ENCODE results near the gene CERK. TPM values are rescaled to one million over a fixed set of nuclear protein-coding genes. Genes with fewer than 3 reads are reported as not detected.

CERK gene
- total and polyA plus RNA-seq, 5 experiments from 2014 or later: 39.4 to 185 (median 61.2) TPM

GRCh38 chr22:46707305-46707704 is 30.7 kb downstream of the CERK start:
- Mint-ChIP-seq H3K4me1 (peaks cover 0 to 7% (median 4%) of the 10 kb centered on the region in 4 donors), H3K36me3 (peaks cover 11 to 97% (median 34%) of the 10 kb centered on the region in 3 donors), H3K27ac (peak overlapping the region in 2 of 10 donors; percentile 15 to 53), H3K9me3 (no peaks in the 10 kb centered on the region), H3K4me3 (no peak overlapping the region), H3K27me3 (no peaks in the 10 kb centered on the region)
- DNase-seq: no peak
- ATAC-seq: no peak
- POLR2A ChIA-PET: no interaction called here

DNA sequence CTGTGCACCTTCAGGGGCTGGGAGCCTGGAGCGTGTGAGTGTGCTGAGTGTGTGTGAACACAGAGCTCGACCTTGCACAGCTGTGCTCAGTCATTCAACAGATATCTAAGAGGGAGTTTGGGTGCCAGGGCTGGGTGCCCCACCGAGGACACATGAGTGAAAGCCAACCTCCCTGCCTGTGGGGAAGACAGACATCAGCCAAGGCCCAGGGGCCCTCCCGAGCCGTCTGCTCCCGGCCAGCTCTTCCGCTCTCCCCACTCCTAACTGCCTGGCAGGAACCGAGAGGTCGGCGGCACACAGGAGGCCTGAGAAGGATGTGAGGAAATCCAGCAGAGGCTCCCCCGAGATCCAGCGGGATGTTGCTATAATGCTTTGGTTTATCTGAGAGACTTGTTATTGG is 32.0 kb downstream of the CERK start:
- Mint-ChIP-seq H3K27ac (peak overlapping the region in 4 of 10 donors; percentile 4 to 68 (median 30)), H3K4me3 (no peak overlapping the region), H3K36me3 (peaks cover 11 to 92% (median 30%) of the 10 kb centered on the region in 3 donors), H3K9me3 (no peaks in the 10 kb centered on the region), H3K27me3 (no peaks in the 10 kb centered on the region), H3K4me1 (peaks cover 0 to 7% (median 4%) of the 10 kb centered on the region in 4 donors)
- DNase-seq (no peak), ATAC-seq (no peak)
- POLR2A ChIA-PET: no interaction called here

DNA sequence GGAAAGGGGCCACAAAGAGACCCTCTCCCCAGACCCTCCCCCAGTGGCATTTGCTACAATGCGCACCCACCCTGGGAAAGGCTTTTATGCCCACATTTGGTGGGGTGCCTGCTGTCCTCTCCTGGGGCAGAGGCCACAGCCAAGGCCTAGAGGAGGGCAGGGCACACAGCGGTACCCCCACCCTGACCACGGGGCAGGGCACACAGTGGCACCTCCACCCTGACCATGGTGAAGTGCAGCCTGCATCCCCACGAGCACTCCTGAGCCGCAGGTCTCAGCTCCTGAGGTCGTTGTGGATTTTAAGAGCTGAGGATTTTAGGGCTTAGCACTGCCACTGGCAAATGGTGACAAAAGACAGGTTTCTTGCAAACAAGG is 34.1 kb downstream of the CERK start:
- POLR2A ChIA-PET: no interaction called here
- peak overlapping the region in 1 of 10 donors; percentile 73 for H3K27ac Mint-ChIP-seq
- ATAC-seq (no peak), DNase-seq (no peak)
- H3K36me3 Mint-ChIP-seq: peaks cover 6 to 93% (median 28%) of the 10 kb centered on the region in 3 donors
- H3K9me3 Mint-ChIP-seq: no peaks in the 10 kb centered on the region
- peaks cover 0 to 7% (median 3%) of the 10 kb centered on the region in 4 donors for H3K4me1 Mint-ChIP-seq
- no peak overlapping the region for H3K4me3 Mint-ChIP-seq
- no peaks in the 10 kb centered on the region for H3K27me3 Mint-ChIP-seq

- H3K27ac Mint-ChIP-seq: peak overlapping the region in 3 of 10 donors; percentile 14 to 73 (median 15)
- POLR2A ChIA-PET: no interaction called here
- H3K4me3 Mint-ChIP-seq: no peak overlapping the region
- H3K9me3 Mint-ChIP-seq: no peaks in the 10 kb centered on the region
- no peak for ATAC-seq
- peaks cover 0 to 7% (median 3%) of the 10 kb centered on the region in 4 donors for H3K4me1 Mint-ChIP-seq
- DNase-seq: no peak
- peaks cover 6 to 93% (median 27%) of the 10 kb centered on the region in 3 donors for H3K36me3 Mint-ChIP-seq
- no peaks in the 10 kb centered on the region for H3K27me3 Mint-ChIP-seq
Observed at GRCh38 chr22:46703171-46703995, 34.7 kb downstream of the CERK start.

DNA sequence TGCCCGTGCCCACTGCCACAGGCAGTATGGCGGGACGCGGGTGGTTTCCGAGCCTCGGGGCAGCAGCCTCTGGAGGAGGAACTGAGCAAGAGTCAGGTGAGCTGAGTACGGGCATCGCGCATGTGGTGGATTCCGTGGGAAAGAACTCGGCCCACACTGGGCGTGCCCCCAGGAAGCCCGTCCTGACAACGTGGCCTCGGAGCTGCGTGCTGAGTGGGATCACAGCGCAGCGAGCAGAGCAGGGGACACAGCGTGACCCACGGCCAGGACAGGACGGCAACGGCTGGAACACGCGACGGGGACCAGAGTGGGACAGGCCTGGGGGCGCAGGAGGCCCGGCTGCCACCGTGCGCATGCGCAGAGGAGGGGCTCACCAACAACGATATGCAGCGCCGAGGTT is 36.8 kb downstream of the CERK start:
- Mint-ChIP-seq H3K4me3 (no peak overlapping the region), H3K4me1 (peaks cover 0 to 7% (median 2%) of the 10 kb centered on the region in 4 donors), H3K27me3 (no peaks in the 10 kb centered on the region), H3K36me3 (peaks cover 0 to 92% (median 19%) of the 10 kb centered on the region in 3 donors), H3K27ac (no peak overlapping the region), H3K9me3 (no peaks in the 10 kb centered on the region)
- POLR2A ChIA-PET: interaction anchor here (0.7 kb wide), 1 partner anchor 385 kb away, joined by 4 read pairs; no protein-coding TSS in a partner anchor
- ATAC-seq (no peak), DNase-seq (no peak)

DNA sequence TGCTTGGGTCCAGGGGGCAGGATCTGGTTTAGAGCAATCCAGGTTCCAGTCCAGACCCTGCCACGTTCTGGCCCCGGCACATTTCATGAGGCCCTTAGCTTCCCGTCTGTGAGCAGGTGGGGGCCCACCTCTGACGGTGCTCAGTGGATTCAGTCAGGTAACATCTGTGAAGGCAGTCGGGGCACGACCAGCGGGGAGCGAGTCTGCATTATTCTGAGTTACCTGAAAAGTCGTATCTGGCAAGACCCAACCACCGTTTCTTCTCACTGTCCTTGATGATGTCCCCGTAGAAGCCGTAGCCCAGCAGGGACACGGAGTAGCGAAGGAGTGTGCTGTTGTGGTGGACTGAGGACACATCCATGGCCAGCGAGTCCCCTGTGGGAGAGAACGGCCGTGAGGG is 39.0 kb downstream of the CERK start:
- H3K4me1 Mint-ChIP-seq: no peaks in the 10 kb centered on the region
- POLR2A ChIA-PET: no interaction called here

DNA sequence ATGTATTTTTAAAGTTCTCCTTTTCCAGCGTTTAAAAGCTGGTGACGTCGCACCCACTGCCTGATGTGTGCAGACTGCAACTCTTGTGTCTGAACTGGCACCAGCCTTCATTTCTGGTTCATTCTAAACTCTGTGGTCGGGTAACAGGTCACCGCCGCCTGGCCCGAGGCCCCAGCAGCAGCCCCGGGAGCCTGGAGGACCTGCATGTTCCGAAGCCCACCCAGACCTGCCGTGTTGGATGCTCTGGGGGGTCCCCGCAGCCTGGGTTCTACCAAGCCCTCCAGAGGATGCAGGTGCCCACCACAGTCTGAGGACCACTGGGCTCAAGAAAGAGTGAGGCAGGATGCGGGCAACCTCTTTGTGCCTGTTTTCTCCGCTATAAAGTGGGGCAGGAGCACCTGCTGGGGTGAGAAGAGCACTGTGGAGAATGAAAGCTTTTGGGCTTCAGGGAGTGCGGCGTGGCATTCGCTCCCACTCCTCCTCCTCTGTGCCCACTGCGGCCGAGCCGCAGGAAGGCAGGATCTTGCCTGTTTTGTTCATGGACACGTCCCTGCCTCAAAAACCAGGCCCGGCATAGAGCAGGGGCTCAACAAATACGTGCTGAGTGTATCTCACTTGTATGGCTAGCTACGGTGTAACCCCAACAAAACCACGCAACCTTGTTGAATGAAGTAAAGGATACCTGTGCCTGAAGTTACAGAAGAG is 40.1 kb downstream of the CERK start:
- Mint-ChIP-seq H3K27me3 (no peaks in the 10 kb centered on the region), H3K27ac (no peak overlapping the region), H3K4me3 (no peak overlapping the region), H3K9me3 (no peaks in the 10 kb centered on the region), H3K36me3 (peaks cover 0 to 86% (median 13%) of the 10 kb centered on the region in 3 donors), H3K4me1 (no peaks in the 10 kb centered on the region)
- DNase-seq: no peak
- ATAC-seq: no peak
- POLR2A ChIA-PET: no interaction called here

More for the DNA sequence above, 39.0 kb downstream of the CERK start:
- Mint-ChIP-seq H3K27ac (peak overlapping the region in 1 of 10 donors; percentile 43), H3K9me3 (no peaks in the 10 kb centered on the region), H3K4me3 (no peak overlapping the region), H3K27me3 (no peaks in the 10 kb centered on the region), H3K36me3 (peaks cover 0 to 86% (median 13%) of the 10 kb centered on the region in 3 donors)
- ATAC-seq (no peak), DNase-seq (no peak)

GRCh38 chr22:46696614-46697013 is 41.4 kb downstream of the CERK start:
- H3K36me3 Mint-ChIP-seq: peaks cover 0 to 89% (median 12%) of the 10 kb centered on the region in 3 donors
- no peaks in the 10 kb centered on the region for H3K9me3 Mint-ChIP-seq
- POLR2A ChIA-PET: no interaction called here
- H3K4me3 Mint-ChIP-seq: no peak overlapping the region
- DNase-seq (no peak), ATAC-seq (no peak)
- no peaks in the 10 kb centered on the region for H3K4me1 Mint-ChIP-seq
- H3K27ac Mint-ChIP-seq: no peak overlapping the region
- no peaks in the 10 kb centered on the region for H3K27me3 Mint-ChIP-seq

DNA sequence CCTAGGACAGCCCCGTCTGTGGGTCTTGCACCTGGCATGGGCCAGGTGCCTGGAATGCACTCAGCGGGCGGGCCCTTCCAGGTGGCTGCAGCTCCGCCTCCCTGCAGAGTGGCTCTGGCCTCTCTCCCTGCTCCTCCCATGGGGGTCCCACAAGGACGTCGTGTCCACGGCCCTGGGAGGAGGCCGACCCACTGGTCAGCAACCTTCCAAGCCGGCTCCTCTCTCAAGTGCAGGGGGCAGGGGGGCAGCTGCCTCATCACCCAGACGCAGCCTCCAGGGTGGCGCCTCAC is 41.9 kb downstream of the CERK start:
- no peak for ATAC-seq
- H3K36me3 Mint-ChIP-seq: peaks cover 0 to 92% (median 16%) of the 10 kb centered on the region in 3 donors

DNA sequence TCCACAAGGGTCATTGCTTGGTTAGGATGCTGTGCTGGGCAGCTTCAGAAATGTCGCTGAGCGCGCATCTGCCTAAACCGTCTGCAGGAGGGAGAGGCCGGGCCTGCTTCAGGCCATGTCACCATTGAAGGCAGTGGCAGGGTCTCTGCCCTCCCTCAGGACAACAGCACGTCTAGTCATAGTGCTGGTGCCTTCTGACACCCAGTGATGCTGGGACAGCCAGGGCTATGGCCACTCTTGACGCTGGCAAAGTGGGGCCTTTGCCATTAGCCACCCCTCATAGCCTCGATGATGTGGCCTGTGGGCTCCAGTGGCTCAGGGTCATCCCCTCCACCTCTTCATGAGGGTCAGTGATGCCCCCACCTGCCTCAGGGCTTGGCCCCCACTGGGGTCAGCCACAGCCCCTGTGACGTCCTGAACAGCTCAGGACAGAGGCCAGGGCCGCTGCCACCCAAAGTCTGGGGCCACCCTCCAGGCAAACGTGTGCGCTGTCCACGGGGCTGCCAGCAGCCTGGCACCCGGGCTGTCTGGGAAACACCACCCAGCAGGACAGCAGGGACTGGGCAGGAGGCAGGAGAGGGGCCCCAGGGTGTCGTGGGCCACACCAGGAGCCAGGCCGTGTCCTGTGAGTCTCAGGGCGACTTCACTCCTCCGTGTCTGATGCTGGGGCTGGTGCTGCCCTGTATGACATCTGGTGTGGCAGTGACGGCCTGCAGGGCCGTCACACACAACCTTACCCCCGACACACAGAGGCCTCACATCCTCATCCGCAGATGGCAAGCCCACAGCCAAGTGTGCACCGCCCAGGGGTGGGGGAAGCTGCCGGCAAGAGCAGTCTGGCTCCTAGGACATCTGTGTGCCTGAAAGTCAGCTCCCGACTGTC is 42.5 kb downstream of the CERK start:
- ATAC-seq: no peak
- H3K9me3 Mint-ChIP-seq: no peaks in the 10 kb centered on the region
- no peak for DNase-seq
- peaks cover 0 to 2% (median 0%) of the 10 kb centered on the region in 4 donors for H3K4me1 Mint-ChIP-seq
- H3K27me3 Mint-ChIP-seq: no peaks in the 10 kb centered on the region
- no peak overlapping the region for H3K4me3 Mint-ChIP-seq
- peaks cover 0 to 92% (median 17%) of the 10 kb centered on the region in 3 donors for H3K36me3 Mint-ChIP-seq
- POLR2A ChIA-PET: interaction anchor here (0.6 to 1.4 kb wide), 2 partner anchors 10 to 51 kb away, joined by 3 to 5 read pairs; no protein-coding TSS in a partner anchor
- H3K27ac Mint-ChIP-seq: peak overlapping the region in 1 of 10 donors; percentile 13

More for the DNA sequence above, 41.9 kb downstream of the CERK start:
- Mint-ChIP-seq H3K4me3 (no peak overlapping the region), H3K27ac (no peak overlapping the region), H3K9me3 (no peaks in the 10 kb centered on the region), H3K27me3 (no peaks in the 10 kb centered on the region), H3K4me1 (no peaks in the 10 kb centered on the region)
- no peak for DNase-seq
- POLR2A ChIA-PET: no interaction called here

DNA sequence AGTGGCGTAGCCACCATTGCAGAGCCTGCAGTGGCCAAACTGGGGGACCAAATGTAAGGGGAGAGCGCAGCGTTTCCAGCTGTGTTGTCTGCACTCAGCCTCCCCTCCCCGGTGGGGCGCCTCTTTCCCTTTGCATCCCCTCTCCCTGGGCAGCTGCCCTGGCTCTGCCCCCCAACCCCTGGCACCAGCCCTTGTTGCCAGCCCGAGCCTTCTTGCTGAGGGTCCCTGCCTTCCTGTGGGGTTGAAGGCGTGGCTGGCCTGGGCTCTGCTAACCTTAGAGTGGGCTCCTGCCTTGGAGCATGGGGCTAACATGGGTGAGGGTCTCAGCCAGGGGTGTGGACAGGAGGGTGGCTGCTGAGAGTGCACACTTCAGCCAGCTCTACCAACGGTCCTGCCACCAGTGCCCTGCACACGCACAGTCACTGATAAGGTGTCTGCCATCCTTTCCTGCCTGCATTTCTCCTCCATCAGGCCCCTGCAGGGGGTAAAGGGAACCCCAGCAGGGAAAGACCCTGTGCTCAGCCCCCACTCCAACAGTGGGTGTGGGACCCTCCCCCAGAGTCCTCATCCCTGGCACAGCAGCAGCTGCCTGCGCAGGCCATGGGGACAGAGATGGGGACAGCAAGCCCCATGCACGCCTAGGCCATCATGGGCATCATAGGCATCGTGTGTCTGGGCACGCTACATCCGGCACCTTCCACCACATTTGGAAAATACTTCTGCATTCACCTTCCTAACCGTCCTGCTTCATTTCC is 43.5 kb downstream of the CERK start:
- peak overlapping the region in 3 of 10 donors; percentile 29 to 56 (median 56) for H3K27ac Mint-ChIP-seq
- H3K4me3 Mint-ChIP-seq: no peak overlapping the region
- DNase-seq (no peak), ATAC-seq (no peak)
- peaks cover 0 to 3% (median 0%) of the 10 kb centered on the region in 4 donors for H3K4me1 Mint-ChIP-seq
- no peaks in the 10 kb centered on the region for H3K27me3 Mint-ChIP-seq
- H3K36me3 Mint-ChIP-seq: peaks cover 0 to 91% (median 14%) of the 10 kb centered on the region in 3 donors
- POLR2A ChIA-PET: interaction anchor here (0.6 to 1.4 kb wide), 2 partner anchors 9 to 52 kb away, joined by 3 to 5 read pairs; no protein-coding TSS in a partner anchor
- H3K9me3 Mint-ChIP-seq: no peaks in the 10 kb centered on the region

Data from naive thymus-derived CD8-positive, alpha-beta T cell (primary cell).